OCI-LY1 (cell line): Measurements from ENCODE around the gene SCART1.

ENCODE experiments used
- H2AFZ ChIP-seq: fragments of 200-600 bp; sonication (generic), shearing (Covaris generic); 2 replicates; pipeline ENCODE4 v1.6.0; 2014; ENCODE audit warnings: antibody characterized with exemption, mild to moderate bottlenecking, low read length
- H3F3A ChIP-seq: fragments of 200-600 bp; sonication (generic), shearing (Covaris generic); 2 replicates; pipeline ENCODE4 v1.6.0; 2014; ENCODE audit warnings: mild to moderate bottlenecking, antibody characterized with exemption, low read length, moderate library complexity; ENCODE audit not compliant: insufficient read depth
- H3K27ac ChIP-seq: fragments of 200-600 bp; sonication (generic); 2 replicates; pipeline ENCODE4 v1.5.1; 2014; ENCODE audit warnings: low read length, mixed run types, mild to moderate bottlenecking, low read depth; ENCODE audit not compliant: poor library complexity, severe bottlenecking
- H3K27me3 ChIP-seq: fragments of 200-600 bp; sonication (generic); 2 replicates; pipeline ENCODE4 v1.6.0; 2014; ENCODE audit warnings: antibody characterized with exemption, mild to moderate bottlenecking, low read length, moderate library complexity; ENCODE audit not compliant: insufficient read depth
- H3K36me3 ChIP-seq: fragments of 200-600 bp; sonication (generic); 2 replicates; pipeline ENCODE4 v1.6.1; 2014; ENCODE audit warnings: mild to moderate bottlenecking, antibody characterized with exemption, low read length, moderate library complexity, mixed read lengths; ENCODE audit not compliant: insufficient read depth
- H3K4me1 ChIP-seq: fragments of 200-600 bp; sonication (generic); 2 replicates; pipeline ENCODE4 v1.5.1; 2014; ENCODE audit warnings: mild to moderate bottlenecking, low read length, moderate library complexity; ENCODE audit not compliant: insufficient read depth, severe bottlenecking
- H3K4me2 ChIP-seq: fragments of 200-600 bp; sonication (generic), shearing (Covaris generic); 2 replicates; pipeline ENCODE4 v1.6.1; 2014; ENCODE audit warnings: low read length
- H3K4me3 ChIP-seq: fragments of 200-600 bp; sonication (generic); 2 replicates; pipeline ENCODE4 v1.5.1; 2014; ENCODE audit warnings: low read length, low read depth, mild to moderate bottlenecking, mixed read lengths; ENCODE audit not compliant: poor library complexity, severe bottlenecking
- H3K79me2 ChIP-seq: fragments of 200-600 bp; shearing (Covaris generic); 2 replicates; pipeline ENCODE4 v1.6.1; 2016; ENCODE audit warnings: mixed run types, low read length, mixed read lengths; ENCODE audit not compliant: insufficient read depth
- H3K9ac ChIP-seq: fragments of 200-600 bp; sonication (generic), shearing (Covaris generic); 2 replicates; pipeline ENCODE4 v1.6.1; 2014; ENCODE audit warnings: mild to moderate bottlenecking, low read length, mixed read lengths
- H3K9me2 ChIP-seq: fragments of 200-600 bp; sonication (generic), shearing (Covaris generic); 2 replicates; pipeline ENCODE4 v1.6.1; 2014; ENCODE audit warnings: low read depth, mild to moderate bottlenecking, low read length, mixed read lengths
- H3K9me3 ChIP-seq: fragments of 200-600 bp; shearing (Covaris generic); 2 replicates; pipeline ENCODE4 v1.6.1; 2014; ENCODE audit warnings: low read length, mixed read lengths
- H4K20me1 ChIP-seq: fragments of 200-600 bp; sonication (generic), shearing (Covaris generic); 2 replicates; pipeline ENCODE4 v1.6.0; 2016; ENCODE audit warnings: mild to moderate bottlenecking, low read length; ENCODE audit not compliant: insufficient read depth
- CTCF ChIP-seq: fragments of 200-600 bp; sonication (generic), shearing (Covaris generic); IDR thresholded peaks from 2 replicates; pipeline ENCODE4 v1.5.1; 2017; ENCODE audit warnings: mild to moderate bottlenecking, antibody characterized with exemption, low read length, moderate library complexity, mixed read lengths
- EZH2 ChIP-seq: fragments of 200-600 bp; sonication (generic), shearing (Covaris generic); IDR thresholded peaks from 2 replicates; pipeline ENCODE4 v1.8.0; 2017; ENCODE audit warnings: borderline replicate concordance, mixed run types, mild to moderate bottlenecking, antibody characterized with exemption, low read length, moderate library complexity, mixed read lengths

Gene SCART1

GRCh38 chr10:133457100-133457841 is 3.5 kb downstream of the SCART1 start:
- Histone ChIP-seq H3K9ac (no peak overlapping the region), H3K4me2 (no peak overlapping the region), H3K9me3 (no peaks in the 10 kb centered on the region)

GRCh38 chr10:133458021-133458709 is 4.4 kb downstream of the SCART1 start:
- Histone ChIP-seq H3K9ac (no peak overlapping the region), H3K9me2 (no peaks in the 10 kb centered on the region), H3K27ac (no peak overlapping the region), H3F3A (no peaks in the 10 kb centered on the region), H3K27me3 (no peaks in the 10 kb centered on the region), H3K9me3 (no peaks in the 10 kb centered on the region), H3K4me3 (no peak overlapping the region), H3K4me2 (no peak overlapping the region), H2AFZ (no peak overlapping the region), H4K20me1 (no peaks in the 10 kb centered on the region), H3K4me1 (peaks cover 4% of the 10 kb centered on the region), H3K79me2 (no peaks in the 10 kb centered on the region), H3K36me3 (no peaks in the 10 kb centered on the region)
- TF ChIP-seq CTCF (no peak), EZH2 (no peak)

More at GRCh38 chr10:133457100-133457841, 3.5 kb downstream of the SCART1 start:
- Histone ChIP-seq H3K9me2 (no peaks in the 10 kb centered on the region), H3K4me3 (no peak overlapping the region), H3K27ac (no peak overlapping the region), H2AFZ (no peak overlapping the region), H3K27me3 (no peaks in the 10 kb centered on the region), H3K36me3 (no peaks in the 10 kb centered on the region), H3K4me1 (peaks cover 4% of the 10 kb centered on the region), H3K79me2 (no peaks in the 10 kb centered on the region), H3F3A (no peaks in the 10 kb centered on the region), H4K20me1 (no peaks in the 10 kb centered on the region)
- no peak for TF ChIP-seq CTCF
- TF ChIP-seq EZH2 = no peak

- Histone ChIP-seq H3K4me1 (peaks cover 4% of the 10 kb centered on the region), H3K27me3 (no peaks in the 10 kb centered on the region), H3K9me2 (no peaks in the 10 kb centered on the region), H3K4me2 (no peak overlapping the region), H3K36me3 (0 out of 2 replicates have a peak, but pooled peaks cover 3% of the 10 kb centered on the region), H4K20me1 (no peaks in the 10 kb centered on the region), H3K27ac (no peak overlapping the region), H3F3A (no peaks in the 10 kb centered on the region), H3K9me3 (no peaks in the 10 kb centered on the region), H2AFZ (no peak overlapping the region), H3K9ac (no peak overlapping the region), H3K79me2 (no peaks in the 10 kb centered on the region), H3K4me3 (no peak overlapping the region)
- TF ChIP-seq CTCF (no peak), EZH2 (no peak)
Measured at GRCh38 chr10:133458710-133459453, 5.1 kb downstream of the SCART1 start.
